Measurements from ENCODE around the gene PRKAB1.

The PRKAB1 gene

DNA sequence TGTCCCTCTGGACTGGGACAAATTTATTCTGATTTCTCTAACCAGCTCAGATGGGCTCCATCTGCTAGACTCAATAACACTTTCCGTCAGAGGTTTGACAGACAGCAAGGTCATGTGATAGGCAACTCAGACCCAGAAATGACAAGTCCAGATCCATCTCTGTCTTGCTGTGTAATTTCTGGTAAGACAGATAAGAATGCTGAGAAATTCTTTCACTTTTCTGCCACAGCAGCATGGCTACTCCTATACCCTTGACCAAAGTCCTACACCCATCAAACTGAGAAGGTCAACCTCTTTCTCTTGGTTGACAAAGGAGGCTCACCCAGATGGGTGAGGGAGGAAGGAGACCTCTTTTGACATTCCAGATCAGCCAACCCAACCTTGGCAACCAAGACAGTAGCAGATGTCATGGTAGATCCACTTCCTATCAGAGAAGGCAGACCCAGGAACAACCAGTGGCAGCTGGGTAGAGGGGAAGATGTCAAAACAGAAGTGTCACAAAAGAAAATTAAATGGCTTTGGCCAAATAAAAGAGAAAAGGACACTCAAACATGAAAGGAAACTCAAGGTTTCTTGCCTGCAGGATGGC, 36.9 kb upstream of the PRKAB1 start:
- no peak for TF ChIP-seq ZFX (IDR thresholded peaks at IDR 0.05; ENCODE audit: borderline replicate concordance)
- TF ChIP-seq, protein P1, sequence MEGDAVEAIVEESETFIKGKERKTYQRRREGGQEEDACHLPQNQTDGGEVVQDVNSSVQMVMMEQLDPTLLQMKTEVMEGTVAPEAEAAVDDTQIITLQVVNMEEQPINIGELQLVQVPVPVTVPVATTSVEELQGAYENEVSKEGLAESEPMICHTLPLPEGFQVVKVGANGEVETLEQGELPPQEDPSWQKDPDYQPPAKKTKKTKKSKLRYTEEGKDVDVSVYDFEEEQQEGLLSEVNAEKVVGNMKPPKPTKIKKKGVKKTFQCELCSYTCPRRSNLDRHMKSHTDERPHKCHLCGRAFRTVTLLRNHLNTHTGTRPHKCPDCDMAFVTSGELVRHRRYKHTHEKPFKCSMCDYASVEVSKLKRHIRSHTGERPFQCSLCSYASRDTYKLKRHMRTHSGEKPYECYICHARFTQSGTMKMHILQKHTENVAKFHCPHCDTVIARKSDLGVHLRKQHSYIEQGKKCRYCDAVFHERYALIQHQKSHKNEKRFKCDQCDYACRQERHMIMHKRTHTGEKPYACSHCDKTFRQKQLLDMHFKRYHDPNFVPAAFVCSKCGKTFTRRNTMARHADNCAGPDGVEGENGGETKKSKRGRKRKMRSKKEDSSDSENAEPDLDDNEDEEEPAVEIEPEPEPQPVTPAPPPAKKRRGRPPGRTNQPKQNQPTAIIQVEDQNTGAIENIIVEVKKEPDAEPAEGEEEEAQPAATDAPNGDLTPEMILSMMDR (IDR thresholded peaks at IDR 0.05): no peak
- H3K27ac ChIP-seq: no peak overlapping the region

DNA sequence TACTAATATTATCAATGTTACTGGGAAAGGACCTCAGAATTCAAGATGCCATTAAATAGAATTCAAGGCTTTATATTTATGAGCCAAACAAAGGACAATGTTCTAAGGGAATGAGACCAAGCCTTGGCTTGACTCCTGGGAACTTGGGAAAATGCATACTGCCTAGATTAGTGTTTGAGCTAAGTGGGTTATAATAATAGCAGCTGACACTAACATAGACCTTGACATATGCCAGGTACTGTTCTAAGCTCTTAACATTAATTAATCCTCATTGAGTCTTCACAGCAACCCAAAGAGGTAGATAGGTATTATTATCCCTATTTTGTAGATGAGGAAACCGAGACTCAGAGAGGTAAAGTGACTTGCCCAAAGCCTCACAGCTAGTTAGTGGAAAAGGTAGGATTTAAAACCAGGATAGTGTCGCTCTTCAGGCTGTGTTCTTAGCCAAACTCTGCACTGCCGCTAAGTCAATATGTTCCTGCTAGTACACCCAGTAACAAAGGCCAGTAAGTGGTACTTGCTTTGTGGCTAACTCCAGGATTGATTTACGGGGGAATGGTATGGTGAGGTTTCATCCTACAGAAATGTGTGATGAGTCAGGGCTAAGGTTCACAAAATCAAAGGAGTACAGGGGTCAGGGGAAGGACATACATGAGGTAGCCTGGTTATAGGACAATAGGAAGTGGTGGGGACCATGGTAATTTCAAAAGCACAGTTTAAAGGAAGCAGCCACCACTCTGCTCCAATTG, 35.8 kb upstream of the PRKAB1 start:
- H3K27ac ChIP-seq: no peak overlapping the region
- TF ChIP-seq, protein P1 (IDR thresholded peaks at IDR 0.05): no peak
- TF ChIP-seq ZFX (IDR thresholded peaks at IDR 0.05; ENCODE audit: borderline replicate concordance): no peak

DNA sequence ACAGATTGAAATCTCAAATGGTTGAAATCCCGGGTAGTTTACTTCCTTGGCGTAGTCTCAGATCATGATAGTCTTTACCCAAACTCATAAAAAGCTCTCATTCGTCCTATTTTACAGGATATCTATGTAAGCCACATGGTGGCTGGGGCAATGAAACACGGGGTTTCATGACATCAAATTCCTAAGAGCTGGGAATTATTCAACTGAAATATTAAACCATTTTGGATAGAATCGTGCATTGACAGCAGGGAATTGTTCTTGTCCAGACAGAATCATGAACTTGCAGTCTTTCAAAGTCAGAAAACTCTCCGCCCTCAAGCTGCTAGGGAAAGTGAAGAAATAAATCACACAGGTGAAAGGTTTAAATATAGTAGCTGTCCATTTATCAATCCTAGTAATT, 33.2 kb upstream of the PRKAB1 start:
- TF ChIP-seq, protein P1 (IDR thresholded peaks at IDR 0.05): no peak
- TF ChIP-seq ZFX (IDR thresholded peaks at IDR 0.05; ENCODE audit: borderline replicate concordance): no peak
- no peak overlapping the region for H3K27ac ChIP-seq

DNA sequence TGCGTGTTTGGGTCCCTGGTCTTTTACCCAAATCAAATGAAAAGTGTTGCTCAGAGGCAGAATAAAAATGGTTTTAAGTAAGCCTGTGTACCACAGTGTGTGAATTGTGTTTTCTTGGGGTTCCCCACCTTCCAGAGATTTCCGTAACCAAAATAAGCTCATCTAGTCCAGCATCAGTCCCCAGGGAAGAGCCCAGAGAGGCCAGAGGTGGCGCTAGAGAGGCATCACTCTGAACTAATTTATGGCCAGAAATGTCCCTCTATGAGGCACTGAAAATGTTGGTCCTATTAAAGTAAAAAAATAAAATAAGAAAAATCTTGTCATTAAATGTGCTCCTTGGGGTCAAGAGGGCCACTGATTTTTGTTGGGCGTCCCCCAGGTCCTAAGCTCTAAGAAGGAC, 24.9 kb upstream of the PRKAB1 start:
- H3K27ac ChIP-seq: no peak overlapping the region
- no peak for TF ChIP-seq ZFX (IDR thresholded peaks at IDR 0.05; ENCODE audit: borderline replicate concordance)
- TF ChIP-seq, protein P1 (IDR thresholded peaks at IDR 0.05): peak; percentile 75

DNA sequence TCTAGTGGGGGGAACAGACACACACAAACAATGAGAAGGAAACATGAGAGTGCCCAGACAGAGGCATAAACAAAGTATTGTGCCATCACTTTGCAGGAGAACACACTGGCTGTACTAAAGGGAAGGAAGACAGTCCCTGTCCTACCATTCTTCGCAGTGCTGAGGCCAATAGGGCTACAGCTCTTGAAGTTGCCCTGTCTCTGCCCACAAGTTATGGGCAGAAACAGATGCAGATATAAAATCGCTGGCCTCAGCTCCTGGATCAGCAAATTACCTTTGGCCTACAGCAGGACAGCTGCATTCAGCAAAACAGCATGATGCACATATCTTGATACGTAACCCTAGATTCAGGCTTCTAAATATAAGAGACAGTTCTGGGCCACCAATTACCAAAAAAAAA, 23.0 kb upstream of the PRKAB1 start:
- TF ChIP-seq, protein P1 (IDR thresholded peaks at IDR 0.05): no peak
- TF ChIP-seq ZFX (IDR thresholded peaks at IDR 0.05; ENCODE audit: borderline replicate concordance): no peak
- no peak overlapping the region for H3K27ac ChIP-seq

DNA sequence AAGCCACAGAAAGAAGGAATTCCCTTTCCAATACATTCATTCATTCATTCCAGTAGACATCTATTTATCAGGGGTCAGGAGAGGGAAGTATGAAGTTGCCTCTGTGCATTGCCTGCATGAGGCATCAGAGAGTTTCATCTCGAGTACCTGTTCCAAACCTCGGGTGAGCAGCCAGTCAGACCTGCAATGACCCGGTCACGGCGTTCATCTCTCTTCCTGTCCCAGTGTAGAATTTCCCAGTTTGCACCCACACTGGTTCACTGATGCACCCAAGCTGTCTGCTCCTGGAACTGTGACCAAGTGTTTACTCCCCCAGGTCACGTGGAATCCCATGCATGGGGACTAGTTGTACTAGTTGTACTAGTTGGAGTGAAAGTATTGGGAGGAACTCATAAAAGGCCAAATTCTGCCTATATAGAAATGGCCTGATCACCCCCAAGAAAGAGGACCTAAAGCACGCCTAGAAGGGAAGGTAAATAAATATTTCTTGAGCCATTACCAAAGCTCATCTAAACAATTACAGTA, 22.3 kb upstream of the PRKAB1 start:
- TF ChIP-seq, protein P1 (IDR thresholded peaks at IDR 0.05): no peak
- no peak for TF ChIP-seq ZFX (IDR thresholded peaks at IDR 0.05; ENCODE audit: borderline replicate concordance)
- no peak overlapping the region for H3K27ac ChIP-seq

DNA sequence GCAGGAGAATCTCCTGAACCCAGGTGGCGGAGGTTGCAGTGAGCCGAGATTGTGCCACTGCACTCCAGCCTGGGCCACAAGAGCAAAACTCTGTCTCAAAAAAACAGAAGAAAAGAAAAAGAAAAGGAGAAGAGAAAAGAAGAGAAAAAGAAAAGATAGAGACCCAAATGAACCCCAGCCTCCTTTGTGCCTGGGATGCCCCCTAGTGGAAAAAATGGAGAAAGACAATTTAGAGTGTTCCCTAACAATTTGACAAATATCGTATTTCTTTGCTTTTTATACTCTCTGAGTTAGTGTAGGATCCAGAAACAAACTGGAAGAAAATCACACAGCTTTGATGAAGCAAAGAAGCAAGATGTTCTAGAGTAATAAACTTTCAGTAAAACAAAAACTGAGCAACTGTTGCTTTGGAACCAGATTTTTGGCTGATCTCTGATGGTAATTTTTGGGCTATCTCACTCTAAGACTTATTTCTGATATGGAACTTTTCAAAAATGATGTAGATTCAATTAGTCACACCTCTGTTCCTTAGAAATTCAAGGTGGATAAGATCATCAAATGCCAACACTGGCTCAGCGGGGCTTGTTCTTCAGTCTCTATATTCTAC, 18.6 kb upstream of the PRKAB1 start:
- TF ChIP-seq ZFX (IDR thresholded peaks at IDR 0.05; ENCODE audit: borderline replicate concordance): no peak
- TF ChIP-seq, protein P1 (IDR thresholded peaks at IDR 0.05): peak; percentile 97

More for the DNA sequence above, 18.6 kb upstream of the PRKAB1 start:
- no peak overlapping the region for H3K27ac ChIP-seq

Data from 22Rv1 (cell line).